Measurements from ENCODE around the gene CTU1.

The CTU1 gene

GRCh38 chr19:51066393-51067186 is 41.6 kb downstream of the CTU1 start:
- TF ChIP-seq ZFX (IDR thresholded peaks at IDR 0.05; ENCODE audit: borderline replicate concordance) = no peak
- TF ChIP-seq, protein P1, sequence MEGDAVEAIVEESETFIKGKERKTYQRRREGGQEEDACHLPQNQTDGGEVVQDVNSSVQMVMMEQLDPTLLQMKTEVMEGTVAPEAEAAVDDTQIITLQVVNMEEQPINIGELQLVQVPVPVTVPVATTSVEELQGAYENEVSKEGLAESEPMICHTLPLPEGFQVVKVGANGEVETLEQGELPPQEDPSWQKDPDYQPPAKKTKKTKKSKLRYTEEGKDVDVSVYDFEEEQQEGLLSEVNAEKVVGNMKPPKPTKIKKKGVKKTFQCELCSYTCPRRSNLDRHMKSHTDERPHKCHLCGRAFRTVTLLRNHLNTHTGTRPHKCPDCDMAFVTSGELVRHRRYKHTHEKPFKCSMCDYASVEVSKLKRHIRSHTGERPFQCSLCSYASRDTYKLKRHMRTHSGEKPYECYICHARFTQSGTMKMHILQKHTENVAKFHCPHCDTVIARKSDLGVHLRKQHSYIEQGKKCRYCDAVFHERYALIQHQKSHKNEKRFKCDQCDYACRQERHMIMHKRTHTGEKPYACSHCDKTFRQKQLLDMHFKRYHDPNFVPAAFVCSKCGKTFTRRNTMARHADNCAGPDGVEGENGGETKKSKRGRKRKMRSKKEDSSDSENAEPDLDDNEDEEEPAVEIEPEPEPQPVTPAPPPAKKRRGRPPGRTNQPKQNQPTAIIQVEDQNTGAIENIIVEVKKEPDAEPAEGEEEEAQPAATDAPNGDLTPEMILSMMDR (IDR thresholded peaks at IDR 0.05) = no peak
- H3K27ac ChIP-seq = no peak overlapping the region

GRCh38 chr19:51065221-51065960 is 42.8 kb downstream of the CTU1 start:
- no peak overlapping the region for H3K27ac ChIP-seq
- TF ChIP-seq ZFX (IDR thresholded peaks at IDR 0.05; ENCODE audit: borderline replicate concordance) = no peak
- TF ChIP-seq, protein P1 (IDR thresholded peaks at IDR 0.05) = no peak

GRCh38 chr19:51064534-51065220 is 43.5 kb downstream of the CTU1 start, which contains the start of gene KLK13:
KLK13 (minus strand) TSS chr19:51065092; CDS start chr19:51065067, 25 bp downstream.
- no peak within 1 kb of the TSS for H3K27ac ChIP-seq
- TF ChIP-seq, protein P1 (IDR thresholded peaks at IDR 0.05) = no peak
- TF ChIP-seq ZFX (IDR thresholded peaks at IDR 0.05; ENCODE audit: borderline replicate concordance) = no peak

DNA sequence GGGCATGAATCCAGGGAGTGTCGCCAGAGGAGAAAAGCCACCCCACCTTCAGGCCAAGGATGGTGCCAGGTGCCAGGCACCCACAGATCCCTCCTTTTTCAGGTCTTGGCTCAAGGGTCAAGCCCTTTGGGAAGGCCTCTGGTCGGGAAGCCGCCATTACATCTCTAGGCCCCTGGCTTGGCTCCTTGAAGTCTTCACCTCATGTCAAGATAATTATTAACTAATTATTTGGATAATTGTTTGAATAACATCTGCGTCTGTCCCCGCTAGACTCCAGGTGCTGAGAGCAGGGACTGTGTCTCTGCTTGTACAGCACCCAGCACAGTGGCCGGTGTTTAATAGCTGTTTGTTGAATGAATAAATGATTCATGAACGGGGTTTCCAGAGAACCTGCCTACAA is 44.5 kb downstream of the CTU1 start:
- TF ChIP-seq, protein P1 (IDR thresholded peaks at IDR 0.05) = no peak
- no peak for TF ChIP-seq ZFX (IDR thresholded peaks at IDR 0.05; ENCODE audit: borderline replicate concordance)
- no peak overlapping the region for H3K27ac ChIP-seq

DNA sequence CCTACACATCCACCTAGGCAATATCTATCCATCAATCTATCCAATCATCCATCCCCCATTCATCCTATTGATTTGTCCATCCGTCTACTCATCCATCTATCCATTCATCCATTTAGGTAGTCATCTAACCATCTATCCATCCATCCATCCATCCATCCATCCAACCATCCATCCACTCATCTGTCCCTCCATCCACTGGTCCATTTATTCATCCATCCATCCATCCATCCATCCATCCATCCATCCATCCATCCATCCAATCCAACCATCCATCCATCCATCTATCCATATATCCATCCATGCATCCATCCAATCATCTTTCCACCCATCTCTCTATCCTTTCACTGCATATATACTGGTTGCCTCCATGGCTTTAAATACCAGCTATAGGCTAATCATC is 47.2 kb downstream of the CTU1 start:
- TF ChIP-seq, protein P1 (IDR thresholded peaks at IDR 0.05) = no peak
- no peak overlapping the region for H3K27ac ChIP-seq

GRCh38 chr19:51060336-51060735 is 47.9 kb downstream of the CTU1 start:
- TF ChIP-seq, protein P1 (IDR thresholded peaks at IDR 0.05) = no peak

More at GRCh38 chr19:51060336-51060735, 47.9 kb downstream of the CTU1 start:
- no peak overlapping the region for H3K27ac ChIP-seq
